Adrenal gland (tissue), 5 donors: ENCODE measurements around the gene RGS9BP.

Source experiments
- POLR2A ChIP-seq, 2 donors: fragments of 450-650 bp; IDR thresholded peaks; one replicate each; pipeline ENCODE4 v1.6.1; 2017; ENCODE audit warnings: antibody characterized with exemption in 2 of 2, mild to moderate bottlenecking in 2 of 2, moderate library complexity in 1 of 2
- TF ChIP-seq, protein P1 (sequence below), 6 experiments: fragments of 450-650 bp in 4 of 6; fragments of 200-600 bp in 2 of 6; sonication (generic) in 1 of 6; IDR thresholded peaks; 1 replicate in 5 of 6; 2 replicates in 1 of 6; pipeline versions ENCODE4 v1.5.1 to v1.8.0; 2016 to 2021; ENCODE audit warnings: antibody characterized with exemption in 6 of 6, mild to moderate bottlenecking in 2 of 6, moderate library complexity in 1 of 6
- donor health status: DM: no; HTN: no; CAD: no.

DNA sequence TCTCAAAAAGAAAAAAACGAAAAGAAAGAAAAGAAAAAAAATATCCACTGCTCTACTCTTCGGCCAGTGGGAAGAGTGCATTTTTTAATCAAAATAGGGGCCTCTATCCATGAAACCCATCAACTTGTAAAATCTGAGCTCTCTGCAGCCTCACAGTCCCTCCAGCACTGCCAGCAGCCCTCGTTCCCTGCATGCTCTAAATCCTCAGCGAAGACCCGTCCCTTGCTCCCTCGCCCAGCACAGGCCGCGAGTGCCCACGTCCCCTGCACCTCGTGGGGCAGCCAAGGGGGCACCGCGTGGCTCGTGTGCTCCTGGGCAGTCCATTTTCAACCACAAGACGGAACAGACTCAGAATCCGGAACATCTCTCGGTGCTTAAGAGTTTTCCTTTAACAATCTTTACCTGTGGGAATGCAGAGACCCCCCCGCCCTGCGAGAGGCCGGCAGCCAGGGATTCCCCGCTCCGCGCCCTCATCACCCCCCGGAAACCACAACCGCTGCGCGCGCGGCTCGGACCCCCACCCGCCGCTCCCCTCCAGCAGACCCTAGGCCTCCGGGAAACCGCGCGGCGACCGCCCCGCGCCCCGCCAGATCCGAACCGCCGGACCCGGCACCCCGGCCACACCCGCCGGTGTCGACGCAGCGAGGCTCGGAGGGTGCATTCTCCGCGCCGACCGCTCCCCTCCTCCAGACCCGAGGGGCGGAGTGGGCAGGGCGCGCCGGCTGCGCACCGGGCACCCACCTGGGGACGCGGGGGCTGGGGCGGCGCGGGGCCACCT is 1.3 kb upstream of the RGS9BP start:
- TF ChIP-seq, protein P1, sequence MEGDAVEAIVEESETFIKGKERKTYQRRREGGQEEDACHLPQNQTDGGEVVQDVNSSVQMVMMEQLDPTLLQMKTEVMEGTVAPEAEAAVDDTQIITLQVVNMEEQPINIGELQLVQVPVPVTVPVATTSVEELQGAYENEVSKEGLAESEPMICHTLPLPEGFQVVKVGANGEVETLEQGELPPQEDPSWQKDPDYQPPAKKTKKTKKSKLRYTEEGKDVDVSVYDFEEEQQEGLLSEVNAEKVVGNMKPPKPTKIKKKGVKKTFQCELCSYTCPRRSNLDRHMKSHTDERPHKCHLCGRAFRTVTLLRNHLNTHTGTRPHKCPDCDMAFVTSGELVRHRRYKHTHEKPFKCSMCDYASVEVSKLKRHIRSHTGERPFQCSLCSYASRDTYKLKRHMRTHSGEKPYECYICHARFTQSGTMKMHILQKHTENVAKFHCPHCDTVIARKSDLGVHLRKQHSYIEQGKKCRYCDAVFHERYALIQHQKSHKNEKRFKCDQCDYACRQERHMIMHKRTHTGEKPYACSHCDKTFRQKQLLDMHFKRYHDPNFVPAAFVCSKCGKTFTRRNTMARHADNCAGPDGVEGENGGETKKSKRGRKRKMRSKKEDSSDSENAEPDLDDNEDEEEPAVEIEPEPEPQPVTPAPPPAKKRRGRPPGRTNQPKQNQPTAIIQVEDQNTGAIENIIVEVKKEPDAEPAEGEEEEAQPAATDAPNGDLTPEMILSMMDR (IDR thresholded peaks at IDR 0.05), result peak in 2 of 6 experiments; percentile 13 to 26
- no peak for TF ChIP-seq POLR2A (IDR thresholded peaks at IDR 0.05)
